SH-SY5Y (cell line): ENCODE measurements around the gene PC.

ENCODE experiments used
- GATA2 ChIP-seq: IDR thresholded peaks from 2 replicates; pipeline ENCODE4 v1.6.1; 2011; ENCODE audit warnings: mild to moderate bottlenecking, low read depth, low read length
- GATA3 ChIP-seq: IDR thresholded peaks from 2 replicates; pipeline ENCODE4 v1.6.1; 2011; ENCODE audit warnings: low read depth, mild to moderate bottlenecking, low read length, moderate library complexity

Gene PC, protein sequence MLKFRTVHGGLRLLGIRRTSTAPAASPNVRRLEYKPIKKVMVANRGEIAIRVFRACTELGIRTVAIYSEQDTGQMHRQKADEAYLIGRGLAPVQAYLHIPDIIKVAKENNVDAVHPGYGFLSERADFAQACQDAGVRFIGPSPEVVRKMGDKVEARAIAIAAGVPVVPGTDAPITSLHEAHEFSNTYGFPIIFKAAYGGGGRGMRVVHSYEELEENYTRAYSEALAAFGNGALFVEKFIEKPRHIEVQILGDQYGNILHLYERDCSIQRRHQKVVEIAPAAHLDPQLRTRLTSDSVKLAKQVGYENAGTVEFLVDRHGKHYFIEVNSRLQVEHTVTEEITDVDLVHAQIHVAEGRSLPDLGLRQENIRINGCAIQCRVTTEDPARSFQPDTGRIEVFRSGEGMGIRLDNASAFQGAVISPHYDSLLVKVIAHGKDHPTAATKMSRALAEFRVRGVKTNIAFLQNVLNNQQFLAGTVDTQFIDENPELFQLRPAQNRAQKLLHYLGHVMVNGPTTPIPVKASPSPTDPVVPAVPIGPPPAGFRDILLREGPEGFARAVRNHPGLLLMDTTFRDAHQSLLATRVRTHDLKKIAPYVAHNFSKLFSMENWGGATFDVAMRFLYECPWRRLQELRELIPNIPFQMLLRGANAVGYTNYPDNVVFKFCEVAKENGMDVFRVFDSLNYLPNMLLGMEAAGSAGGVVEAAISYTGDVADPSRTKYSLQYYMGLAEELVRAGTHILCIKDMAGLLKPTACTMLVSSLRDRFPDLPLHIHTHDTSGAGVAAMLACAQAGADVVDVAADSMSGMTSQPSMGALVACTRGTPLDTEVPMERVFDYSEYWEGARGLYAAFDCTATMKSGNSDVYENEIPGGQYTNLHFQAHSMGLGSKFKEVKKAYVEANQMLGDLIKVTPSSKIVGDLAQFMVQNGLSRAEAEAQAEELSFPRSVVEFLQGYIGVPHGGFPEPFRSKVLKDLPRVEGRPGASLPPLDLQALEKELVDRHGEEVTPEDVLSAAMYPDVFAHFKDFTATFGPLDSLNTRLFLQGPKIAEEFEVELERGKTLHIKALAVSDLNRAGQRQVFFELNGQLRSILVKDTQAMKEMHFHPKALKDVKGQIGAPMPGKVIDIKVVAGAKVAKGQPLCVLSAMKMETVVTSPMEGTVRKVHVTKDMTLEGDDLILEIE

DNA sequence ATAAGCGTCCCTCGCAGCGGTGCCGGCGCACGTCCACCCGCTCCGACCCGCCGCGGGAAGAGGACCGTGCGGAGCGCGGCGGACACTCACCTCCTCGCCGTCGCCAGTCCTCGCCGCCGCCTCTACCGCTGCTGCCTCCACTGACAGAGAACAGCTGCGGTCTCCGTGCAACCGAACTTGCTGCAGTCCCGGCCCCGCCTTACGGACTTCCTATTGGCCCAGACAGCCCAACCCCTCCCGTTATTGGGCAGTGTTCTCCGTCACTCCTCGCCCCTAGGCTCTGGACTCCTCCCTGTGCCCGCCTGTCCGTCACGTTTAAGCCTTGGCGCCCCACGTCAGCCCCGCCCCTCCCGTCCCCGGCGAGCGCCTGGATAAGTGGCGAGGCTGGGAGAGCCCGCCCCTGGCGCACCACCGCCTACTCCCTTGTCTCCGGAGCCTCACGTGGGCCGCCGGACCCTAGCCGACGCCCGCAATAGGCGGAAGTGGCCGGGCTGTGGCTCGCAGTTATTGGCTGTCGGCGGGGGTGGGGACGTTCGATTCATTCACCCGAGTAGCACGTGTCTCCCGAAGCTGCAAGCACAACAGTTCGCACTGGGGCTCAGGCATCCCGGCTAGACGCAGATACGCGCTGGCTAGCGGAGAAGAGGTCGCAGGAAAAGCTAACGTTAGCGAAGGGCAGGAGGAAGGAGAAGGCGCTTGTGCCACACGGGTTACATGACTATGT, at the start of gene PC:
Gene PC (minus strand): TSS at position 152 of the 724 bp plus-strand sequence. CDS start 86,224 bp downstream, outside the sequence.
- TF ChIP-seq GATA3 (no peak), GATA2 (no peak)

DNA sequence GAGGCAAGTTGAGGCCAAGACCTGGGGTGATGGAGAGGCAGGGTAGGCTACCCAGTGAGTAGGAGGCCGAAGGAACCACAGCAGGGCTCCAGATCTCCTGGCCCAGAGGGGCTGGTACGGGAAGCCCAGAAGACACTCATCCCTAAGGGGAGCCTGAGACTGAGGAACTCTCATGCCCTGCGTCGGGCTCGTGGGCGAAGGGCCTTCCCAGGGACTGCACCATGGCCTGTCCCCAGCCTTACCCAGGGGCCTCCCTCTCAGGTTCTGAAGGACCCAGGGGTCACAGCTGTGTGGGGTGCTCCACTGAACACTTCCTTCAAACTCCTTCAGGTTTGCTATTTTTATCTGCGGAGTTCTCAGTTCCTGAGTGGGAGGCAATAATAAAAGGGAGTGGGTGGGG, 48.9 kb upstream of the PC start:
- TF ChIP-seq GATA3 (no peak), GATA2 (no peak)

DNA sequence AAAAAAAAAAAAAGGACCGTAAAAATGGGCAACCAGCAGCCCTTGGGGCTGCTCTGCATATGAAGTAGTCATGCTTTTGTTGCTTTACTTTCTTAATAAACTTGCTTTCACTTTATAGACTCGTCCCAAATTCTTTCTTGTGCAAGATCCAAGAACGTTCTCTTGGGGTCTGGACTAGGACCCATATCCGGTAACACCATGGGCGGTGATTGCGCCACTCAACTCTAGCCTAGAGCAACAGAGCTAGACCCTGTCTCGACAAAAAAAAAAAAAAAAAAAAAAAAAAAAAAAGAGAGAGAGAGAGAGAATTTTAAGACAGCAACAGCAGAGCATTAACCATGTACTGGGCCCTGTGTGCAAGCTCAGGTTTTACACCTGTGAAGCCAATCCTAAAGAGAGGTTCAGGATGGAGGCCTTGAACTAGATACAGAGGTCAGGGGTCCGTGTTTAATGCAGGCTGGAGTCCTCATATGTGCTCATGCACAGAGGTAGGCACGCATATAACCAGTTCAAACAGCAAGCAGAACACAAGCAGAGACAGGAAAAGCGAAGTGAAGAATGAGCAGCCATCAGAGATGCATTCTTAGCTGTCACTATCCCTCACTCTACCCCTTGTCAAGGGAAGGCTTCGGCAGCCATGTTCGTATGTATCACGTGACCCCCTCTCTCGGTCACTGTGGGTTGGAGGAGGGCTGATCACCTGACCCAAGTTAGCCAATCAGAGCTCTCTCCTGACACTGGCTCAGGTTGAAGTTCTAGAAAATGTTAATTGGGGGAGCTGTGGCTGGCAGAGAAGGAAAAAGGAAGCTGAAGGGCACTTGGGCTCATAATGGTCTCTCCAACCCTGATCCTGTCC, 48.1 kb upstream of the PC start:
- TF ChIP-seq GATA3 = no peak
- TF ChIP-seq GATA2 = no peak

DNA sequence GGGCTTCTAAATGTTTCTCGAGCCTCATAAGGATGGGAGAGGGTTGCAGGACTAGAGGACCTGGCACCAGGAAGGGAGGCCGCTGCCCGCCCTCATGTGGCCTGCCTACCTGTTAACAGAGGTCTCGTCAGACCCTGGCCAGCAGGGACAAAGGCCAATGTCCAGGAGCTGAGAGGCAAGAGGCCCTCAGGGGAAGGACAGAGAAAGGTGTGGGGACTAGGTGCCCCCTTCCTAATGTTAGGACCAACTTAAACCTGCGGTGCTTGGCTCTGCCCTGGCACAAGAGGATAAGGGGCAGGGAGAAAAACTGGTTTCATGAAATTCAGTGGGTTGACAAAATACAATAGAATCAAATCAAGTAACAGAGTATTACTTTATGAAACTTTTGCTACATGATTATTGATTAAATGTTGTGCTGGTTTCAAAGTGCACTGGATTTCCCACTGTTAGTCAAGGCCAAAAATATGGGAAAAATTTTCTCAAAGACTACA, 44.8 kb upstream of the PC start:
- TF ChIP-seq GATA2 (no peak), GATA3 (no peak)

DNA sequence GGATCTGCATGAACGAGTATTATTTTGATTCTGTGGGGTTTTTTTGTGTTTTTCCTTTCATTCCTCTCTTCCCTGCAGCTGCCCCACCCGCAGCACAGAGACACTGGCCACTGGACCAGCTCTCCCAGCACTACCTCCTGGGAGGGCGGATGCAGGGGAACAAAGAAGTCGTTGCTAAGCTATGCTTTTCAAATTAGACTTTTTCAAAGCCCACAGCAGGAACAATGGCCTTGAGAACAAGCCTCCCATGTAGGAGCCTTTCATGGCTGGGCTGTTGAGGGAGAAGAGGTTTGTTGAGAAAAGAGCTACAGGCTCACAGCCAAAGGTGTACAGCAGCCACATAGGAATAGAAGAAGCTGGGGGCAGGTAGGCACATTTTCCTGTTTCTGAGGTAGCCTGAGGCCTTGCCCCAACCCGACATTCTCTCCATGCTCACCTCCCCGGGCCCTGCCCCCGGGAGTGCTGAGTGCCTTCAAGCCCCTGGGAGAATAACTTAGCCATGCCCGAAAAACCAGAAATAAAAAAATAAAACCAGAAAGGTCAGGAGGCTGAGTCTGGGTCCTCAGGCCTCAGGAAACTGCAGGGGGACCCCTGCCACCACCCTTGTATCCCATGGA, 44.2 kb upstream of the PC start:
- TF ChIP-seq GATA2 (no peak), GATA3 (no peak)

DNA sequence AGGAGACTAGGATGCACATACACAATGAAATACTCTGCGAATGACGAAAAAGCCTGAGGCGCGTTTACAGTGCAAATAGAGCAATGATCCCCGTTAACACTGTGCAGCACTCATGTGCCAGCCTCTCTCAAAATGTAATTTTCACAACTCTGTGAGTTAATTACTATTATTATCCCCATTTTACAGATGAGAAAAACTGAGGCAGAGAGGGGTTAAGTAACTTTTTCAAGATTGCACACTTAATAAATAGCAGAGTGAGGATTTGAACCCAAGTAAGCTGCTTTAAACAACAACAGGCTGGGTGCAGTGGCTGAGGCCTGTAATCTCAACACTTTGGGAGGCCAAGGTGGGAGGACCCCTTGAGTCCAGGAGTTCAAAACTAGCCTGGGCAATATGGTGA, 43.1 kb upstream of the PC start:
- no peak for TF ChIP-seq GATA2
- no peak for TF ChIP-seq GATA3

DNA sequence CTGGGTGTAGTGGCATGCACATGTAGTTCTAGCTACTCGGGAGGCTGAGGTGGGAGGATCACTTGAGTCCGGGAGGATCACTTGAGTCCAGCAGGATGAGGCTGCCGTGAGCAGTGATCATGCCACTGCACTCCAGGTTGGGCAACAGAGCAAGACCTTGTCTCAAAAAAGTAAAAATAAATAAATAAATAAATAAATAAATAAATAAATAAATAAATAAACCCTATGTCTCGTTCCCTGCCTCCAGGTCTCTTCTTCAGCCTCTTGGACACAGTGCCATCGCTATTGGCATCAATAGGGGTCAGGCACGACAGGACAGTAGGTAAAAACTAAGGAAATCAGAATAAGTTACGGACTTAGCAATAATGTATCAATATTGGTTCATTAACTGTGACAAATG, 41.4 kb upstream of the PC start:
- TF ChIP-seq GATA3 = no peak
- no peak for TF ChIP-seq GATA2

DNA sequence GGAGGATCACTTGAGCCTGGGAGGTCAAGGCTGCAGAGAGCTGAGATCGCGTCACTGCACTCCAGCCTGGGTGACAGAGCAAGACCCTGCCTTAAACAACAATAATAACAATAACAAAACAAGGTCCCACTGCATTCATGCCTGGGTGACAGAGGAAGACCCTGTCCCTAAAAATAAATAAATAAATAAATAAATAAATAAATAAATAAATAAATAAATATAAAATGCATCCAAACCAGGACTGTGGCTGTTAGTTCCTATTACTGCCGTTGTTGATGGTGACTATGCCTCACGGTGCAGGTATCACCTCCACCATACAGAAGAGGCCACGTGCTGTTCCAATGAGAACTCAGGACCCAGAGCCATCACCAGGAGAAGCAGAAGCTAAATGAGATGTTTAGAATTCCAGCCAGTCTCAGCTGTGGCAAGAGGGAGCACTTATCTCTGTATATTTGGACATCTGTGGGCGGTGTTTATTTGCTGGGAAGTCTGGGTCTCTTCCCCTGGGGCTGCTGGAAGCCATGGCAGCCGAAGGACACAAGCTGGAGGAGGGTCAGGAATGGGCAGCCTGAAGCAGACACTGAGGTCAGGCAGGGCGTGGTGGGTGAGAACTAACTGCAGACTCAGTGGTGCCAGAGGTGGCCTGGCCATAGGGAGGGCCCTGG, 38.6 kb upstream of the PC start:
- TF ChIP-seq GATA2 (no peak), GATA3 (no peak)

DNA sequence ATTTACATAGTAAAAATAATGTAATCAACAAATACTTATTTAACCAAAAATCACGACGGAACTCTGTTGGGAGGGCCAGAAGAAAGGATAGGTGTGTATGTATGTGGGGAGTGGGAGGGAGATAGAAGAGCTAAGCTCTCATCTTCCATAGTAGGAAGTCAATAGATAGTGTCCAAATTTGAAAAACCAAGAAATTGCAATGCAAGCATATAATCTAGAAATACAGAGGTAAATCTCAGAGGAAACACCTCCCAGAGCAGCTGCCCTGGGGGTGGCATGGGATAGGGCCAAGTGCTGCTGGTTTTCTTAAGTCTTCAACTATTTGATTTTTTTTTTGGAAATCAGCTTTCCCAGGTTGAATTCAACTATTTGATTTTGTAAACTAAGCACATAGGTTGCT, 33.9 kb upstream of the PC start:
- no peak for TF ChIP-seq GATA2
- TF ChIP-seq GATA3 = no peak

DNA sequence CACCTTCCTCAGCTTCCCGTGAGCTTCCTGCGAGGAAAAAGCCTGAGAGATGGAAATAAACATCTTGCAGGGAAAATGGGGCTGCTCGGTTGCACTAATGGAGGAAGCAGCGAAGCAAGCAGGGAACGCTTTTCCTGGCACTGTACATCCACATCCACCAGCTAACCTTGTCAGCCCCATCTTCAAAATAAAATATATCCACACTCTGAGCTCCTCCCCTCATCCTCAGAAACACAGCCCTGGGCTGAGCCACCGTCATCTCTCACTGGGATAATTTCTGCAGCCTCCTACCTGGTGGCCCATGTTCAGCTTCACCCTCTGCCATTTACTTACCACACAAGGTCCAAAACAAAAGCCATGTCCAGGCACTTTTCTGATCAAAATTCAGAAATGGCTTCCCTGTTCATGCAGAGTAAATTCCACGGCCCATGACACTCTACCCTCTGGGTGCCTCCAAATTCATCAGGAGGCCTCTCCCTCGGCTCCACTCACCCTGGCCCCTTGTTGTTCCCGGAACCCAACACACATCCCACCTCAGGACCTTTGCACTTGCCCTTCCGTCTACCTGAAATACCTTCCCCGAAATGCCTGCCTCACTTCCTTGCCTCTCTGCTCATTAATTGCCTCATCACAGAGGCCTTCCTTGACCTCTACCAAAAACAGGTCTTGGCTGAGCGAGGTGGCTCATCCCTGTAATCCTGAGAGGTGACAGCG, 29.9 kb upstream of the PC start:
- TF ChIP-seq GATA3 (no peak), GATA2 (no peak)

DNA sequence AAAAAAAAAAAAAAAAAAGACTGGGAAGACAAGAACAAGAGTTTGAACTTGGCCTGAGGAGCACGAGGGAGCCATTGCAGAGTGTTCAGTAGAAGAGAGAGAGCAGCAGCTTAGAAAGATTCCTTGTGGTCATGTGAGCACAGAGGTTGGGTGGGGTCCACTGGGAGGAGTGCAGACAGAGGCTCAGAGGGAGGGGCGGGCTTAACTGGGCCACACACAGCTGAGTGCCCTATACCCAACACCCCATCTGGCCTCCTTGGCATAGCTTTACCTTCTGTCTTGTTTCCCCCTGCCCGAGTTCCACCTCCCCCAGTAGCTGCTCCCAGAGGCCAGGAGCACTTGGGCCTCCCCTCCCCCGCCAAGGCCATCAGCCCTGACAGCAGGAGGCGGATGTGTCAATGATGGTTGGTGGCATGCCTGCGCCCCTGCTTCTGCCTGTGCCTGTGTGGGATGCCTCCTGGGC, 29.0 kb upstream of the PC start:
- no peak for TF ChIP-seq GATA3
- TF ChIP-seq GATA2 = no peak
